HEK293 (cell line): Measurements from ENCODE around the gene FEZF1.
A peak's percentile ranks its signal among the peaks of the same experiment; 100 is the strongest.
"Not testable (repeated sequence)": the region's sequence is repeated elsewhere in the genome, so short reads cannot be mapped to it uniquely, and the experiment has no call there.

Experiments used
- CTCF ChIA-PET: fragments of 350-600 bp; formaldehyde crosslinking; extraction: SDS; loops from one replicate; lab custom pipeline; 2021; ENCODE audit warnings: antibody characterized with exemption; lab: Yijun Ruan, JAX
- POLR2A ChIA-PET: fragments of 300-600 bp; formaldehyde crosslinking; extraction: SDS; loops from one replicate; lab custom pipeline; 2020; ENCODE audit warnings: antibody characterized with exemption, inconsistent platforms; lab: Yijun Ruan, JAX
- H3K27ac ChIP-seq: fragments of 200-500 bp; sonication (Bioruptor generic); 2 replicates; pipeline ENCODE4 v1.5.1; 2014; ENCODE audit warnings: low read depth, low read length, control low read depth, inconsistent platforms; ENCODE audit errors: extremely low read depth
- H3K36me3 ChIP-seq, 2 experiments: fragments of 200-500 bp in 1 of 2; sonication (Bioruptor generic) in 1 of 2; 1 replicate in 1 of 2; 2 replicates in 1 of 2; pipeline ENCODE4 v1.5.1; 2014 to 2017; ENCODE audit warnings: inconsistent platforms in 2 of 2, low read length in 2 of 2; ENCODE audit not compliant: control insufficient read depth in 2 of 2, insufficient read depth in 1 of 2
- H3K4me1 ChIP-seq: fragments of 200-500 bp; sonication (Bioruptor generic); 2 replicates; pipeline ENCODE4 v1.5.1; 2014; ENCODE audit warnings: mild to moderate bottlenecking, low read length, inconsistent platforms; ENCODE audit not compliant: control insufficient read depth, insufficient read depth
- H3K4me3 ChIP-seq: 2 replicates; pipeline ENCODE4 v1.5.1; 2011; ENCODE audit warnings: low read depth, mild to moderate bottlenecking, control low read depth, low read length, moderate library complexity
- H3K9me3 ChIP-seq: fragments of 200-500 bp; sonication (Bioruptor generic); 2 replicates; pipeline ENCODE4 v1.5.1; 2014; ENCODE audit warnings: low read depth, low read length, inconsistent platforms; ENCODE audit not compliant: control insufficient read depth, insufficient read depth
- MEIS1 ChIP-seq: sonication (generic); formaldehyde crosslinking; IDR thresholded peaks from 2 replicates; pipeline ENCODE4 v1.8.1; 2022; ENCODE audit warnings: missing genetic modification reagents, mild to moderate bottlenecking, borderline replicate concordance
- REST ChIP-seq: fragments of 450-650 bp; formaldehyde crosslinking; IDR thresholded peaks from 2 replicates; pipeline ENCODE4 v1.5.1; 2016; ENCODE audit warnings: missing biosample characterization, missing genetic modification characterization
- YY1 ChIP-seq: fragments of 450-650 bp; formaldehyde crosslinking; IDR thresholded peaks from 2 replicates; pipeline ENCODE4 v1.5.1; 2018; ENCODE audit warnings: missing biosample characterization, missing genetic modification characterization
- ZBTB10 ChIP-seq: fragments of 450-650 bp; formaldehyde crosslinking; IDR thresholded peaks from 2 replicates; pipeline ENCODE4 v1.5.1; 2016; ENCODE audit warnings: missing biosample characterization, missing genetic modification characterization
- ZFP3 ChIP-seq: fragments of 450-650 bp; formaldehyde crosslinking; IDR thresholded peaks from 2 replicates; pipeline ENCODE4 v1.5.1; 2016; ENCODE audit warnings: low read depth, missing biosample characterization, missing genetic modification characterization
- ZNF114 ChIP-seq: fragments of 450-650 bp; formaldehyde crosslinking; IDR thresholded peaks from 2 replicates; pipeline ENCODE4 v1.5.0; 2017; ENCODE audit warnings: missing biosample characterization, missing genetic modification characterization
- ZNF121 ChIP-seq: fragments of 450-650 bp; formaldehyde crosslinking; IDR thresholded peaks from 2 replicates; pipeline ENCODE4 v1.5.1; 2016; ENCODE audit warnings: missing biosample characterization, missing genetic modification characterization
- ZNF214 ChIP-seq: fragments of 450-650 bp; formaldehyde crosslinking; IDR thresholded peaks from 2 replicates; pipeline ENCODE4 v1.5.1; 2017; ENCODE audit warnings: missing biosample characterization, mild to moderate bottlenecking, missing genetic modification characterization, borderline replicate concordance
- ZNF239 ChIP-seq: fragments of 450-650 bp; formaldehyde crosslinking; IDR thresholded peaks from 2 replicates; pipeline ENCODE4 v1.5.1; 2016; ENCODE audit warnings: missing biosample characterization, missing genetic modification characterization
- ZNF280D ChIP-seq: fragments of 450-650 bp; formaldehyde crosslinking; IDR thresholded peaks from 2 replicates; pipeline ENCODE4 v1.5.1; 2016; ENCODE audit warnings: missing biosample characterization, missing genetic modification characterization
- ZNF311 ChIP-seq: fragments of 450-650 bp; formaldehyde crosslinking; IDR thresholded peaks from 2 replicates; pipeline ENCODE4 v1.5.1; 2017; ENCODE audit warnings: missing biosample characterization, missing genetic modification characterization, borderline replicate concordance
- ZNF354C ChIP-seq: fragments of 450-650 bp; formaldehyde crosslinking; IDR thresholded peaks from 2 replicates; pipeline ENCODE4 v1.5.1; 2016; ENCODE audit warnings: missing biosample characterization, missing genetic modification characterization, low read depth, borderline replicate concordance
- ZNF362 ChIP-seq: fragments of 450-650 bp; formaldehyde crosslinking; IDR thresholded peaks from 2 replicates; pipeline ENCODE4 v1.5.1; 2016; ENCODE audit warnings: missing biosample characterization, missing genetic modification characterization
- ZNF677 ChIP-seq: fragments of 450-650 bp; IDR thresholded peaks from 2 replicates; pipeline ENCODE4 v1.5.0; 2018; ENCODE audit warnings: missing biosample characterization, mild to moderate bottlenecking, missing genetic modification characterization, moderate library complexity
- ZNF776 ChIP-seq: fragments of 450-650 bp; formaldehyde crosslinking; IDR thresholded peaks from 2 replicates; pipeline ENCODE4 v1.5.0; 2017; ENCODE audit warnings: missing biosample characterization, missing genetic modification characterization, borderline replicate concordance
- ZNF792 ChIP-seq: fragments of 450-650 bp; formaldehyde crosslinking; IDR thresholded peaks from 2 replicates; pipeline ENCODE4 v1.5.1; 2016; ENCODE audit warnings: missing biosample characterization, missing genetic modification characterization
- ZNF843 ChIP-seq: fragments of 450-650 bp; formaldehyde crosslinking; IDR thresholded peaks from 2 replicates; pipeline ENCODE4 v1.5.1; 2016; ENCODE audit warnings: missing biosample characterization, missing genetic modification characterization

Gene FEZF1

GRCh38 chr7:122289426-122289825 lies 15.1 kb downstream of the FEZF1 start:
- H3K27ac ChIP-seq: no peak overlapping the region
- no peaks in the 10 kb centered on the region for H3K9me3 ChIP-seq
- H3K36me3 ChIP-seq: no peaks in the 10 kb centered on the region
- H3K4me1 ChIP-seq: no peaks in the 10 kb centered on the region
- TF ChIP-seq ZFP3 (no peak), ZNF280D (no peak), ZNF214 (tag by site-specific recombination) (no peak), ZBTB10 (tag by site-specific recombination) (no peak), ZNF362 (tag by site-specific recombination) (no peak), ZNF311 (tag by site-specific recombination) (no peak), ZNF776 (tag by site-specific recombination) (no peak), ZNF354C (tag by site-specific recombination) (no peak), ZNF114 (tag by site-specific recombination) (no peak), ZNF121 (tag by site-specific recombination) (no peak), ZNF843 (no peak), ZNF239 (no peak), ZNF792 (no peak), ZNF677 (tag by site-specific recombination) (no peak), REST (tag by site-specific recombination) (no peak), MEIS1 (CRISPR knock-in tag) (no peak)
- POLR2A ChIA-PET: no interaction called here
- H3K4me3 ChIP-seq: no peak overlapping the region
- CTCF ChIA-PET: interaction anchor here (0.5 to 0.7 kb wide), 2 partner anchors 16 to 242 kb away, joined by 3 read pairs; no protein-coding TSS in a partner anchor

- H3K4me3 ChIP-seq, H3K4me1 ChIP-seq, H3K36me3 ChIP-seq, CTCF ChIA-PET, H3K9me3 ChIP-seq, H3K27ac ChIP-seq, POLR2A ChIA-PET: not testable (repeated sequence)
- TF ChIP-seq YY1: 0 out of 2 replicates have a peak, but pooled peaks have one; percentile 5
Measured at GRCh38 chr7:122284608-122285007, 19.9 kb downstream of the FEZF1 start.
